ENCODE data around the gene ACSM2A.
"Not testable (repeated sequence)": the region's sequence is repeated elsewhere in the genome, so short reads cannot be mapped to it uniquely, and the experiment has no call there.

The ACSM2A gene

DNA sequence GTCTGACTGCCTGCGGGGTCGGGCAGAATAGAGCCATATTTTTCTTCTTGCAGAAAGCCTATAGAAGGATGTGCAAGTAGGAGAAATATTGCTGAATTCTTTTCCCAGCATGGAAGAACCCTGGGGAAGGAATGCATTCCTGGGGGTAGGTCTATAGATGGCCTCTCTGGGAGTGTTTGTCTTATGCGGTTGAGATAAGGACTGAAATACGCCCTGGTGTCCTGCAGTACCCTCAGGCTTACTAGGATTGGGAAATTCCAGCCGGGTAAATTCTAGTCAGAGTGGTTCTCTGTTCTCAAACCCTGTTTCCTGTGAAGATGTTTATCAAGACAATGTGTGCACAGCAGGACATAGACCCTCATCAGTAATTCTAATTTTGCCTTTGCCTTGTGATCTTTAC, 2.3 kb downstream of the ACSM2A start:
- DNase-seq: not testable (repeated sequence)

DNA sequence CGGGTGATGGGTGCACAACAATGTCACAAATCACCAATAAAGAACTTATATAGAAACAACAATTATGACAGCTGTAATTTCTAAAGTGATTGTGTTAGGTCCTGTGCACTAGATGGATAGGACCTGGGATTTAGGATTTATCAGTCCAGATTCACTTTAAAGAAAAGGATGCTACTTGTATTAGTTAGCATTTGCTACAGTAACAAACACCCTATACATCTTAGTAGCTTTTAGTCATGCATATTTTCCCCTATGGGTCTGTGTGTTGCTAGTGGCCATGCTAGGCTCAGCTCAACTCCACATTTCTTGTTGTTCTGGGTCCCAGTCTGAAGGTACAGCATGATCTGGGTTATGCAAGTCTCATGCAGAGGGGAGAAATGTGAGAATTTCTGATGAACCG, 7.9 kb downstream of the ACSM2A start:
- DNase-seq: not testable (repeated sequence)

DNA sequence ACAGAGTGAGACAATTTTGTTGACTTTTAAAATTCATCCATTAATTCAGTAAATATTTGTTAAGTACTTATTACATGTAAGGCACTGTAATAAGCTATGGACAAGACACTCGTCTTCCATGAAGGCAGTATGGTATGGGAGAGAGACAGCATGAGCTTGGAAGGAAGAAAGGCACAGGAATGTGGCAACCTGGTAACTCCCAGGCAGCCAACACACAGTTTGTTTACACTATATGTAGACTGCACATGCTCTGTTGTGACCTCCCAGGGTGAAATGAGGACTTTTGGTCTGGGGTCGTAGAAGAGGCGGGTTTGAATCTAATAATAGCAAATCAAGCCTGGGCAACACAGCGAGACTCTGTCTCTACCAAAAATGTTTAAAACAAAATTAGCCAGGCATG, 9.0 kb downstream of the ACSM2A start:
- not testable (repeated sequence) for DNase-seq

DNA sequence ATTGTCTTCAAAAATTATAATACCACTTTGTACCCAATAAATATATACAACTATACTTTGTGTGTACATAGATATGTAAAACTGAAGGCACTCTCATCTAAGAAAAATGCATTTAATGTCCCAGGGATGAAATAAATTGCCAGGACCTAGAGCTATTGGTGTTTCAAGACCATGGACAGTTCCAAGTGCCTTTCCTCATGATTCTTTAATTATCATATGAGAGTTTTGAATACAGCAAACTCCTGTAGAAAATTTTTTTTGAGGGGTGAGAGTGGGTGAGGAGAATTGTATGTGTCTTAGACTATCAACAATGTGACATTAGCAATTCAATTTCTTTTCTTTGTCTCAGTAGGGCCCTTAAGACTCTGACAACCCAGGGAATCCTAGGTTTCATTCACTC, 17.6 kb downstream of the ACSM2A start:
- DNase-seq: not testable (repeated sequence)

DNA sequence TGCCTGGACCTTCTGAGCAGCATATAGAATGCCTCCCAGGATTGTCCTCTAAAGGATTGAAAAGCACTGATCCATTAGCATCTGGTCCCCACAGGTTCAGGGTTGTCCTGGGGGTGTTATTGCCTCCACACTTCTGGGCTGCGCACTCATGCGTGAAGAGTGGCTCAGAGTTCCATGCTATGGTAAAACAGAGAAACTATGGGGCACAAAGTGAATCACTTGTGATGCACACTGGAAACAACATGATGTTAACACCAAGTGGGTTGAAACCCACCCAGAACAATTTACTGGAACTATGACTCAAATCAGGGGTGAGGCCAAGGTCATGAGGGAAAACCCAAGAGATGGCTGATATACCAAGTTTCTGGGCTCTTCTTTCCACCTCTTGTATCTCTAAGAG, 18.6 kb downstream of the ACSM2A start:
- not testable (repeated sequence) for DNase-seq

DNA sequence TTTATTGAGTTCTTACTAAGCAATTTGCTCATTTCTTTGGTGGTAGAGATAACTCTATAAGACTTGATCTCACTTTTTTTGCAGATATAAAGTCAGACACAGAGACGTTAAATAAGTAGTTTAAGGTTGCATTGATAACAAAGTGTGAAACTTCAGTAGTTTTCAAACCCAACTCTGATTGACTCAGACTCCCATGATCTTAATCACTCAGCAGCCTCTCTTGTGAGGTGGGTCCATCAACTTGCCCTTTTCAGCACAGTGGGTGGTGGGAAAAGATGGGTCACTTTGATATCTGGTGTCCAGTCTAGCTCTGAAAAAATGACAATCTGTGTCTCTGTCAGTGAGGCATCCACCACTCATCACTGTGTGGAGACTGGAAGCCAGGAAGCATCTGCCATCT, 19.4 kb downstream of the ACSM2A start:
- DNase-seq: not testable (repeated sequence)

DNA sequence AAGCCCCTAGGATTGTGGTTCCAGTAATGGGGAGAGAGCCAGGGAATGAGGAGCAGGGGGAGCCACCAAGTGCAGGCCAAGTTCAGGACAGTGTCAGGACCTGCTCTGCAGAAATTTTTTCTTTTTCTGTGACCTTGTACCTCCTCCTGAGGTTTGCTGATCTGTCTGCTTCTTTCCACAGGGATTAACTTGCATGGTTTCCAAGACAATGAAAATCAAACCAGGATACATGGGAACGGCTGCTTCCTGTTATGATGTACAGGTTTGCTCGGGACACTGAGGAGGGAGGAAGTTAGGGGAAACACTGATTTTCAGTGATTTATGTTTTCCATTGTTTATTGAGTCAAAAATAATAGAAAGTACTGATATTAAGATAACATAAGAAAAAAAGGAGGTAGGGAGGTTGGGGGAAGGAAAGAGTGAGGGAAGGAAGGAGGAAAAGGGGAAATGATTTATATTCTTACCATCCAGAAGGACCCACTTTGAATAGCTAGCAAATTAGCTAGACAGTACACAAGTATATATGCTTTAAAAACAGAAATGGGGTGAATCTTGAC, 25.9 kb downstream of the ACSM2A start:
- not testable (repeated sequence) for DNase-seq

DNA sequence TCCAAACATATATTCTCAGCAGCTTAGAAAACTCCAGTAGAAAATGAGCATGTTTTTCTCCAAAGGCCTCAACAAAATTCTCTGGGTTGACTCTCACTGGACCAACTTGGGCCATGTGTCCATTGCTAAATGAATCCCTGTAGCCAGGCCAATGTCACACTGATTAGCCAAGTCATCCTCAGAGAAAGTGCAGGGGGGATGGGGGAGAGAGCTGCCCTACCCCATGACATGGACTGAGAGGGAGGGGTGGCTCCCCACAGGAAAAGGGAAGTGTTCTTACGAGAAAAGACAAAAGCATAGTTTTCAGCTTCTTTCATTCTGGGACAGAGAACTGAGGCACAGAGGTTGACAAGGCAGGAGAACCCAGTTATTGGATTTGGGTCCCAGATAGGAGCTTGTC, 32.7 kb downstream of the ACSM2A start:
- not testable (repeated sequence) for DNase-seq

DNA sequence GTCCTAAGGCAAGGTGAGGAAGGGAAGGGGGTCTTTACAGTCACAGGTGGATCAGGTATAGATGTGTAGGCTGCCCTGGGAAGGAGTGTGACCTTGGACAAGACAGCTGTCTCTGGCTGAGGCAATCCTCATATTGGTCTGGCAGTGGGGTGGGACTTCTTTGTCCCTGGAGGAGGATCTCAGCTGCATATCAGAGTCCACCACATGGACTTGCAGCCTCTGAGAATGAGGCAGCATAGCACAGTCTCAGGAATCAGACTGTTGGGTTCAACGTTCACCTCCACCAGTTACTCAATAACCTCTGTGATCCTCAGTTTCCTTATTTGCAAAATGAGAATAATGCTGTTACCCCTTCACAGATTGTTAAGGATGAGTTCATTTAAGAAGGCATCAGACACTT, 33.4 kb downstream of the ACSM2A start:
- no peak for DNase-seq

DNA sequence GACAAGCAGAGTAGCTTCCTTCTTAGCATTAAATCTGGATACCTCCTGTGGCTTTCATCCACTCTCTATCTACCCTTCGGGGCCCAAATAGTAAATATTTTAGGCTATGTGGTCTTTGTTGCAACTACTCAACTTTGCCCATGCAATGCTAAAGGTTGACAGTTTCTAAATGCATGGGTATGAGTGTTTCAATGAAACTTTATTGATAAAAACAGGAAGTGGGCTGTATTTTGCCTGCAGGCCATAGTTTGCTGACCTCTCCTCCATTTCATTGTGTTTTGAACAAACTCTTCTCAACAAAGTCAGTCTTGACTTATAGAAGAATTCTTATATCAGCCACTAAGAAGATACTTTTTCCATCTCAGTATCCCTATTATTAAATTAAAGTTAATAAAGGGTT, 34.1 kb downstream of the ACSM2A start:
- no peak for DNase-seq

DNA sequence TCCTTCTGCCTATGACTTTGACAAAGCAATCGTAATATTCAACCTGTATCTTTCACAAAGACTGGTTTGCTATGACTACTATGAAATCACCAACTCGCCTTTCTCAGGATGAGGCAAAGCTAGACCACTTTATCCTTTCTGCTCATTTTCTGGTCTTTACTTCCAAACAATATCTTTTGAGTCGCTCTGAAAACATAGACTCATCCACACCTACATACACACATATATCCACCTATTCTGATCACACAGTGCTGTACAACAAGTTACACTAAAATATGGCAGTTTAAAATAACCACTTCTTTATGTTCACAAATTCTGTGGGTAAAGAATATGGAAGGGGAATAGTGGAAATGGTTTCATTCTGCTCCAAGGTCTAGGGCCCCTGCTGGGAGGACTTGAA, 39.7 kb downstream of the ACSM2A start:
- not testable (repeated sequence) for DNase-seq

DNA sequence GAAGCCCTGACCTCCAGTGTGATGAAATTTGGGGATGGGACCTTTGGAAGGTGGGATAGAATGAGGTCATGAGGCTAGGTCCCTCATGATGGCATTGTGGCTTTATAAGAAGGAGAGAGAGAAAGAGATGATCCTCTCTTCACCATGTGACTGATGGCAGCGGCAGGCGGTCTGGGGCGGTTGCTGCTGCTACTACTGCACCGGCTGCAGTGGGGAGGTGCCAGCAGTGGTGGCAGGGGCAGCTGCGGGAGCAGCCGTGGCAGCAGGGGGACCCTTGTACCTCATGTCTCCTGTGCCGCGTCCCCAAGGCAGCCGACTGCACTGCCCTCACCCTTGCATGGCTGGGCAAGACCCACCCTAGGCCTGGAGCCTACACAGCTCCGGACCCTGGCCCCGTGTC, 40.1 kb downstream of the ACSM2A start:
- not testable (repeated sequence) for DNase-seq

DNA sequence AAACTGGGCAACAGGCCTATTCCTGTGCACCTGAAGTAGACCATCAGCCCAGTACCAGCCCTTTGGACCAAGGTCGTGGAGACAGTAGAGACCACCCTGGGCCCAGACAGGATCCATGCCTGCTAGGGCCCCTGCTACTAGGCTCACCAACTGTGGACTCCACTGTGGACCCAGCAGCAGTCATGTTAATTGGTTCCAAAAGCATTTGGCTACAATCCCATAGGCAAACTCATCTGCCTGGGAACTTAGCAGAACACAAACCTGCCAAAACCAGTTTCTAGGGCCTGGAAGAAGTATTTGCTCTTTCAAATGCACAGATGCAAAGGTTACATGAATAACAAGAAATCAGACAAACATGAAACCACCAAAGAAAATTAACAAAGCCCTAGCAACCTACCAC, 53.1 kb downstream of the ACSM2A start:
- DNase-seq: no peak

DNA sequence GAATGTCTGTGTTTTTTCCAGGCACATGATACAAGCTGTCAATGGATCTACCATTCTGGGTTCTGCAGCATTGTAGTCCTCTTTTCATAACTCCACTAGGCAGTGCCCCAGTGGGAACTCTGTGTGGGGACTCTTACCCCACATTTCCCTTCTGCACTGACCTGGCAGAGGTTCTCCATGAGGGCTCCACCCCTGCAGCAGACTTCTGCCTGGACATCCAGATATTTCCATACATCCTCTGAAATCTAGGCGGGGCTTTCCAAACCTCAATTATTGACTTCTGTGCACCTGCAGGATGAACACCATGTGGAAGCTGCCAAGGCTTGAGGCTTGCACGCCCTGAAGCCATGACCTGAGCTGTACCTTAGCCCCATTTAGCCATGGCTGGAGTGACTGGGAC, 56.0 kb downstream of the ACSM2A start:
- DNase-seq: no peak

DNA sequence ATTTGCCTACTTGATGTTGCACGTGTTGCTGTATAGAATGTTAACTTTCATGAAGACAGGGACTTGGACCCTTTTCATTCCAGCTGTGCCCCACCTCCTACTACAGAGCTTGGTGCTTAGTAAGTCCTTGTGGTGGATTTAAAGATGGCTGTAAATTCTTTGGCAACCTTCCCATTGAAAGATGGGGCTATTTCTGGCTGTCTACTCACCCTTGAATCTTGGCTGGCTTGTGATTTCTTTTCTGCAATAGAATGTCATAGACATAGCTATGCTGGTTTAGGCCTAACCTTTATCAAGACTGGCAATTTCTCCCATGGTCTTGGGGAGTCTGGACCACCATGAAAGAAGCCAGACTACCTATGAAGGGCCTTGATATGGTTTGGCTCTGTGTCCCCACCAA, 59.0 kb downstream of the ACSM2A start:
- peak in 1 of 56 donors; percentile 7 for DNase-seq

DNA sequence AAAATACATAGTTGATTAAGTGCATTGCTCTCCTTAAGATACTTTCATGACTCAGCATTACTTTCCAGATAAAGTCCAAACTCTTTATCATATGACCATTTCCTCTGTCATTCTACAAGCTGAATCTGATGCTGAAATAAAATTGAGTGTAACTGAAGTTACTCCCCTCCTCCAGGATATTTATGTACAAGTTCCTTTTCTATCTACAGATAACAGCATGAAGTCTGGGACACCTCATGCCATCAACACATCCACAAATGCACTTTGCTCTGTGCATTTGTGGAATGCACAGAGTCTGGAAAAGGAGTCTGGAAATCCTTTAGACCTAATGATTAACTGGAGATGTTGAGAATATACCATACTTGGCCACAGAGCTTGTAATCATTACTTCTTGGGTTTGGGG, 64.4 kb downstream of the ACSM2A start:
- no peak for DNase-seq

DNA sequence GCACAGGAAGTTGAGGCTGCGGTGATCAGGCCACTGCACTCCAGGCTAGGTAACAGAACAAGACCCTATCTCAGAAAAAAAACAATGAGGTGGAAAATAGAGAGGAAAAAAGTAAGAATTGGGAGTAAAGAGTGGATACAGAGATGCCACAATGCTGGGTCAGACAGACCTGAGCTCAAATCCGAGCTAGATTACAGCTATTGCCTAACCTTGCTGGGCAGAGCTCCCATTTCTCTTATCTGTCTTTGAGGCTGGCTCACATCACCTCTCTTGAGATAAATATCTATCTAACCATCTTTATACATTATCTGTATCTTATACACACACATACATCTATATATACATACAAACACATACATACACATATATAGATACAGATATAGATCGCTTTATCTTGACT, 65.8 kb downstream of the ACSM2A start:
- DNase-seq: no peak

DNA sequence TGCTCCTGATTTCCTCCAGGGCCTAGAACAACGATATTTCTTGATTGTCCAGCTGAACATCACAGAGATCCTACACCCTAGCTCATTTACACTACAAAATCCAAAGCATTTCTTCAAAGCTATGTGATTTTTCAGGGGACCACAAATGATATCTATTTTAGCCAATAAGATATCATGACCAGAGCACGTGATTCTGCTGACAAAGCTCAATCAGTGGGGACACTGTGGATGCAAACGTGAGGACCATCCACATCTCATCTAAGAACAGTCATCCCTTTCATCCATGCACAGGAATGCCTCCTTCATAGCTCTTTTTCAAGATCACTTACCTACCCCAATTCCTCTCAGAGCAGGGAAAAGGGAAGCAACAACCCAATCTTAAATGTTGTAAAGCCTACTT, 67.9 kb downstream of the ACSM2A start:
- no peak for DNase-seq

DNA sequence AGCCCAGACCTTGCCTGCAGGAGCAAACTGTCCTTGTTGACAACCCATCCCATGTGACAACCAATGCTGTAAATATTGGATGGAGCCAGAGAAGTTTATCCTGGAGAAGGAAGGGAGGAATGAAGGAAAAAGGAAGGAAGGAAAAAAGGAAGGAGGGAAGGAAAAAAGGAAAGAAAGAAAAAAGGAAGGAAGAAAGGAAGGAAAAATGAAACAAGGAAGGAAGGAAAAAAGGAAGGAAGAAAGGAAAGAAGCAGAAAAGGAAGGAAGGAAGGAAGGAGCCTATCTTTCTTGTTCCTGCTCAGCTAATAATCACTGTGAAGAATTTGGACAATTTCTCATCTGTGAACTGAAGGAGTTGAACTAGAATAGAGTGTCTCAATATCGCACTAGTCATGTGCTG, 68.8 kb downstream of the ACSM2A start:
- no peak for DNase-seq

DNA sequence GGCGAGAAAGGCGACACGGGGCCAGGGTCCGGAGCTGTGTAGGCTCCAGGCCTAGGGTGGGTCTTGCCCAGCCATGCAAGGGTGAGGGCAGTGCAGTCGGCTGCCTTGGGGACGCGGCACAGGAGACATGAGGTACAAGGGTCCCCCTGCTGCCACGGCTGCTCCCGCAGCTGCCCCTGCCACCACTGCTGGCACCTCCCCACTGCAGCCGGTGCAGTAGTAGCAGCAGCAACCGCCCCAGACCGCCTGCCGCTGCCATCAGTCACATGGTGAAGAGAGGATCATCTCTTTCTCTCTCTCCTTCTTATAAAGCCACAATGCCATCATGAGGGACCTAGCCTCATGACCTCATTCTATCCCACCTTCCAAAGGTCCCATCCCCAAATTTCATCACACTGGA, 80.5 kb downstream of the ACSM2A start:
- not testable (repeated sequence) for DNase-seq

DNA sequence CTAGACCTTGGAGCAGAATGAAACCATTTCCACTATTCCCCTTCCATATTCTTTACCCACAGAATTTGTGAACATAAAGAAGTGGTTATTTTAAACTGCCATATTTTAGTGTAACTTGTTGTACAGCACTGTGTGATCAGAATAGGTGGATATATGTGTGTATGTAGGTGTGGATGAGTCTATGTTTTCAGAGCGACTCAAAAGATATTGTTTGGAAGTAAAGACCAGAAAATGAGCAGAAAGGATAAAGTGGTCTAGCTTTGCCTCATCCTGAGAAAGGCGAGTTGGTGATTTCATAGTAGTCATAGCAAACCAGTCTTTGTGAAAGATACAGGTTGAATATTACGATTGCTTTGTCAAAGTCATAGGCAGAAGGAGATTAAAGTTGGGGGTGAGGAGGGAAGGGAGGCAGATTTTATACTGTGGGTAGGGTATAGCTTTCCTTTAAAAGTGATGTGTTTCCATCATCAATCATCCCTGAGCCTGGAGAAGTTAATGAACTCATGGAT, 81.0 kb downstream of the ACSM2A start:
- DNase-seq: not testable (repeated sequence)

DNA sequence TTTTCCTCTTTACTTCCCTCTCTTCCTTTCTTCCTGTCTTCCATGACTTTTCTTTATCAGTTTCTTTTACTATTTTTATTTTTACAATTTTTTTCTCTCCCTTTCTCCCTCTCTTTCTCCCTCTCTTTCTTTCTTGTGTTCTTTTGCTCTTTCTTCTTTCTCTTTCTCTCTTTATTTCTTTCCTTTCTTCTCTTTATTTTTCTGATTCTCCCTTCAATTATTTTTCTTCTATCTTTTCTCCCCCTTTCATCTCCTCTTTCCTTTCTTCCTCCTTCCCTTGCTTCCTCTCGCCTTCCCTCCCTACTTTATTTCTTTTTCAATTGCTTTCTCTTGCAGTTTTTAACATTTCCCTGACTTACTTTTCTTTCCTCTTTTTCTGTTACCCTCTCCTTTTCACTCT, 85.3 kb downstream of the ACSM2A start:
- DNase-seq: not testable (repeated sequence)
